Ascending aorta (tissue), 2 donors: ENCODE results near the gene TCTN3. TPM values are rescaled to one million over a fixed set of nuclear protein-coding genes. Genes with fewer than 3 reads are reported as not detected.

ENCODE experiments used
- DNase-seq, 2 donors: peaks; one replicate each; pipeline ENCODE4 v3.0.0-alpha.2; 2019; ENCODE audit warnings: low spot score in 2 of 2
- H3K27ac ChIP-seq, 2 donors: fragments of 200-600 bp; sonication (generic); one replicate each; pipeline ENCODE4 v1.5.1; 2016 to 2017; ENCODE audit warnings: mild to moderate bottlenecking in 1 of 2
- H3K27me3 ChIP-seq: fragments of 200-600 bp; sonication (generic); one replicate; pipeline ENCODE4 v1.5.1; 2017
- H3K36me3 ChIP-seq, 2 donors: fragments of 200-600 bp; sonication (generic); one replicate each; pipeline ENCODE4 v1.5.1; 2016
- H3K4me1 ChIP-seq, 2 donors: fragments of 200-600 bp; sonication (generic); one replicate each; pipeline ENCODE4 v1.5.1; 2016 to 2017; ENCODE audit warnings: mild to moderate bottlenecking in 1 of 2
- H3K4me3 ChIP-seq, 2 donors: fragments of 200-600 bp; sonication (generic); one replicate each; pipeline ENCODE4 v1.5.1; 2016 to 2017; ENCODE audit warnings: mild to moderate bottlenecking in 1 of 2
- H3K9me3 ChIP-seq, 2 donors: fragments of 200-600 bp; sonication (generic); one replicate each; pipeline ENCODE4 v1.5.1; 2016
- intact Hi-C: fragments of 100-400 bp; cut with DNase I; formaldehyde crosslinking; loops from one replicate; pipeline ENCODE4 v1.15.1; 2023
- total RNA-seq: library from RNA; depleted of rRNA; stranded (reverse); fragments of >200 nt; gene quantifications from one replicate; pipeline ENCODE4 v1.1.0, GENCODE V29; 2016
- TF ChIP-seq, protein P1 (sequence below), 3 experiments: fragments of 200-600 bp in 2 of 3; fragments of 450-650 bp in 1 of 3; sonication (generic) in 2 of 3; IDR thresholded peaks; one replicate each; pipeline ENCODE4 v1.5.1; 2016 to 2019; ENCODE audit warnings: antibody characterized with exemption in 3 of 3, mild to moderate bottlenecking in 1 of 3, moderate library complexity in 1 of 3

Gene TCTN3
- total RNA-seq, 1 donor from 2014 or later = 22.1 TPM

DNA sequence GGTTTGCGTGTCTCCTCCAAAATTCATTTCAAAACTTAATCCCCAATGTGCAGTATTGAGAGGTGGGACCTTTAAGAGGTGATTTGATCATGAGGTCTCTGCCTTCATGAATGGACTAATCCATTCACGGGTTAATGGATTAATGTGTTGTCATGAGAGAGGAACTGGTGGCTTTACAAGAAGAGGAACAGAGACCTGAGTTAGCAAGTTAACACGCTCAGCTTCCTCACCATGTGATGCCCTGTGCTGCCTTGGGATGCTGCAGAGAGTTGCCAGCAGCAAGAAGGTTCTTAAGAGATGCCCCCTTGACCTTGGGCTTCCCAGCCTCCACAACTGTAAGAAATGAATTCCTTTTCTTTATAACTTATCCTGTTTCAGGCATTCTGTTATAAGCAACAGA is 3.7 kb upstream of the TCTN3 start:
- no peak for DNase-seq
- no peaks in the 10 kb centered on the region for H3K27me3 ChIP-seq
- no peaks in the 10 kb centered on the region for H3K36me3 ChIP-seq
- H3K27ac ChIP-seq = no peak overlapping the region
- H3K4me3 ChIP-seq = no peak overlapping the region
- H3K9me3 ChIP-seq = no peaks in the 10 kb centered on the region
- peaks cover 2 to 3% of the 10 kb centered on the region in 2 donors for H3K4me1 ChIP-seq
- TF ChIP-seq, protein P1, sequence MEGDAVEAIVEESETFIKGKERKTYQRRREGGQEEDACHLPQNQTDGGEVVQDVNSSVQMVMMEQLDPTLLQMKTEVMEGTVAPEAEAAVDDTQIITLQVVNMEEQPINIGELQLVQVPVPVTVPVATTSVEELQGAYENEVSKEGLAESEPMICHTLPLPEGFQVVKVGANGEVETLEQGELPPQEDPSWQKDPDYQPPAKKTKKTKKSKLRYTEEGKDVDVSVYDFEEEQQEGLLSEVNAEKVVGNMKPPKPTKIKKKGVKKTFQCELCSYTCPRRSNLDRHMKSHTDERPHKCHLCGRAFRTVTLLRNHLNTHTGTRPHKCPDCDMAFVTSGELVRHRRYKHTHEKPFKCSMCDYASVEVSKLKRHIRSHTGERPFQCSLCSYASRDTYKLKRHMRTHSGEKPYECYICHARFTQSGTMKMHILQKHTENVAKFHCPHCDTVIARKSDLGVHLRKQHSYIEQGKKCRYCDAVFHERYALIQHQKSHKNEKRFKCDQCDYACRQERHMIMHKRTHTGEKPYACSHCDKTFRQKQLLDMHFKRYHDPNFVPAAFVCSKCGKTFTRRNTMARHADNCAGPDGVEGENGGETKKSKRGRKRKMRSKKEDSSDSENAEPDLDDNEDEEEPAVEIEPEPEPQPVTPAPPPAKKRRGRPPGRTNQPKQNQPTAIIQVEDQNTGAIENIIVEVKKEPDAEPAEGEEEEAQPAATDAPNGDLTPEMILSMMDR (IDR thresholded peaks at IDR 0.05) = no peak
- intact Hi-C loops = loop anchor here (10.0 kb wide), 1 partner anchor 527 kb away; no protein-coding TSS in a partner anchor

DNA sequence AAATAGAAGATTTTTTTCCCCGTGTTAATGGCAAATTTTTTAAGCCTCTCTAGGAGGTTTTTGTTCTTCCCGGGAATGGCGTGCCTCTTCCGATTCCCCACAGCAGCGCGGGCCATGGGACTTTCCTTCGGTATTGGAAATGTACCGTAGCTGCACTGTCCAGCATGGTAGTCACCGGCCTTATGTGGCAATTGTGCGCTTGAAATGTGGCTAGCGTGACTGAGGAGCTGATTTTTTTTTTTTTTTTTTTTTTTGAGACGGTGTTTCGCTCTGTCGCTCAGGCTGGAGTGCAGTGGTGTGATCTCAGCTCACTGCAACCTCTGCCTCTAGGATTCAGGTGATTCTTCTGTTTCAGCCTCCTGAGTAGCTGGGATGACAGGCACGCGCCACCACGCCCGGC is 938 bp upstream of the TCTN3 start:
- intact Hi-C loops = loop anchor here (1.0 to 10.0 kb wide), 5 partner anchors 148 to 530 kb away; partner anchors contain the start of gene CCNJ
- TF ChIP-seq, protein P1 (IDR thresholded peaks at IDR 0.05) = no peak
- Histone ChIP-seq H3K9me3 (no peaks in the 10 kb centered on the region), H3K4me3 (no peak overlapping the region), H3K27me3 (no peaks in the 10 kb centered on the region), H3K4me1 (peaks cover 5 to 8% of the 10 kb centered on the region in 2 donors), H3K36me3 (peaks cover 5 to 22% of the 10 kb centered on the region in 2 donors), H3K27ac (no peak overlapping the region)
- no peak for DNase-seq

DNA sequence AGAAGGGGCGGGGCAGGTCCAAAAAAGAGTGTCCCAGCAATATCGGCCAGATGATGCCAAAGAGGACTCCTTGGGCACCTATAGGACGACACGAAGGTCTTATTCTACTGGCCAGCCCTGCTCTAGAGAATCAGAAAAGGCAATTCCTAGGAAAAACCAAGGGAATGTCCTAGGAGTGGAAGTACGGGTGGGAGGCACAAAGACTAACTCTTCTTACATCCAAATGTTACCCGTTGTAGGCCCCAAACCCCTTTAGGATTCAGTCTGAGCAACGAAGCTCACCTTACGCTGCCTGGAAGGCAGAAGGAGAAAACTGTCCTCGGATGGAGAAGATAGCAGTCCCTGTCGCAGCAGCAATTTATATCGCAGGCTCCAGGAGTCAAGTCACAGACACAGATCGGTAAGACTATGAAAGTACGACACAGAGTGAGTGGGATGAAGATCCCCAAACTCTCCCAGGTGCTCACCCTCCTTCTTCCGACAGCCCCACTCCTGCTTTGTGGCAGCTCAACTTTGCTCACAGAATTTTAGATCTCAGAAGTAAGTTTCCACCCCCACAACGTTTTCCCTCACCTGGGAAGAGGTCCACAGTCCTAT is 558 bp downstream of the TCTN3 start:
- TF ChIP-seq, protein P1 (IDR thresholded peaks at IDR 0.05) = no peak
- Histone ChIP-seq H3K27me3 (no peaks in the 10 kb centered on the region), H3K36me3 (peaks cover 10 to 28% of the 10 kb centered on the region in 2 donors), H3K4me3 (peak overlapping the region; percentile 78 to 93), H3K9me3 (no peaks in the 10 kb centered on the region), H3K4me1 (peaks cover 5 to 8% of the 10 kb centered on the region in 2 donors), H3K27ac (peak overlapping the region; percentile 59 to 84)
- intact Hi-C loops = loop anchor here (1.0 to 10.0 kb wide), 4 partner anchors 37 to 532 kb away; partner anchors contain the start of genes ALDH18A1 and CC2D2B
- no peak for DNase-seq

DNA sequence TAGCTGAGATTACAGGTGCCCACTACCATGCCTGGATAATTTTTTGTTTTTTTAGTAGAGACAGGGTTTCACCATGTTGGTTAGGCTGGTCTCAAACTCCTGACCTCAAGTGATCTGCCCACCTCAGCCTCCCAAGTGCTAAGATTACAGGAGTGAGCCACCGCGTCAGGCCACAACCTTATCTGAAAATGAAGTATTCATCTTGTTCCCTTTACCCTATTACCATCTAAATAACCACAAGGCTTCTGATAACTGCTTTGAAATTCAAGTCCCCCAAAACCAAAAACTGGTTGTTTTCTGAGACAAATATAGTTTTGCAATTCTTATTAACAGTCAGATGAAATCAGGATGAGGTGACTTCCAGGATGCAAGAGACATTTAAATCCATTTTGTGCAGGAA is 2.4 kb downstream of the TCTN3 start:
- Histone ChIP-seq H3K4me1 (peaks cover 5 to 8% of the 10 kb centered on the region in 2 donors), H3K27ac (no peak overlapping the region), H3K27me3 (no peaks in the 10 kb centered on the region), H3K36me3 (peaks cover 22 to 46% of the 10 kb centered on the region in 2 donors), H3K4me3 (no peak overlapping the region), H3K9me3 (no peaks in the 10 kb centered on the region)
- TF ChIP-seq, protein P1 (IDR thresholded peaks at IDR 0.05) = no peak
- intact Hi-C loops = loop anchor here (5.0 to 10.0 kb wide), 2 partner anchors 401 to 534 kb away; no protein-coding TSS in a partner anchor
- DNase-seq = no peak

DNA sequence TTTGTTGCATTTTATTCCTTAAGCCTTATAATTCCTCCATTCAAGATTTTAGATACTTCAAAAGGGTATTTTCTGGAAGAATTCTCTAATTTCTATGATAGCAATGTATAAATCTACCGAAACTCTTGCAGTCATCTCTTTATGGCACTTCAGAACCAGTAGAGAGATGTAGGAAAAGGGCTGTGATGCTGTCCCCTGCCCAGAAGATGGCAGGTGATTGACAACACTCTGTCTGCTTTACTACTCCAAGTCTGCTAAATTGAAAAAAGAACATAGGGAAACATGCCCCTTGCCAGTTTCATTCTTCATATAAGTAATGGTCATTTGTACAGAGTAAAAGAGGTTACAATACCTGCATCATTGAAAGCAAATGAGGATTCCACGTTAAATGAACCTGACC is 5.1 kb downstream of the TCTN3 start:
- H3K27ac ChIP-seq = no peak overlapping the region
- peaks cover 42 to 72% of the 10 kb centered on the region in 2 donors for H3K36me3 ChIP-seq
- intact Hi-C loops = no loop called here
- no peak for DNase-seq
- H3K27me3 ChIP-seq = no peaks in the 10 kb centered on the region
- TF ChIP-seq, protein P1 (IDR thresholded peaks at IDR 0.05) = no peak
- H3K4me1 ChIP-seq = peaks cover 5 to 8% of the 10 kb centered on the region in 2 donors
- H3K4me3 ChIP-seq = no peak overlapping the region
- H3K9me3 ChIP-seq = no peaks in the 10 kb centered on the region
